IMR-90 (cell line): Measurements from ENCODE around the gene MTUS2. TPM values are rescaled to one million over a fixed set of nuclear protein-coding genes. Genes with fewer than 3 reads are reported as not detected.

Source experiments
- ATAC-seq: fragments of 200-7000 bp; cut with Tn5 transposase; 2 replicates; pipeline ENCODE4 v1.9.1; 2020; ENCODE audit warnings: low read depth, mild to moderate bottlenecking, moderate library complexity
- BruUV-seq: library from RNA; stranded (reverse); fragments of 400-500 nt; replicated peaks from 2 replicates; lab custom pipeline; 2021; lab: Mats Ljungman, UMichigan
- CTCF ChIA-PET: fragments of 300-600 bp; formaldehyde crosslinking; extraction: SDS; loops from one replicate; lab custom pipeline; 2021; ENCODE audit warnings: antibody characterized with exemption; lab: Yijun Ruan, JAX
- POLR2A ChIA-PET: fragments of 300-600 bp; sonication (Branson Sonifier 250); formaldehyde crosslinking; loops from one replicate; lab custom pipeline; 2022; ENCODE audit warnings: antibody characterized with exemption; ENCODE audit not compliant: unreplicated experiment; lab: Charles Lee
- DNase-seq: peaks from one replicate; pipeline ENCODE4 v3.0.0; 2013
- H2AFZ ChIP-seq: replicated peaks from 2 replicates; pipeline ENCODE3; 2013; ENCODE audit warnings: low read length, mild to moderate bottlenecking; ENCODE audit not compliant: poor library complexity
- H2AK5ac ChIP-seq: 2 replicates; pipeline ENCODE4 v1.6.1; 2013; ENCODE audit warnings: low read depth, low read length, inconsistent platforms
- H2AK9ac ChIP-seq: replicated peaks from 2 replicates; pipeline ENCODE3; 2013; ENCODE audit warnings: mild to moderate bottlenecking, low read depth, low read length, moderate library complexity; ENCODE audit not compliant: poor library complexity
- H2BK120ac ChIP-seq: 2 replicates; pipeline ENCODE4 v1.6.1; 2013; ENCODE audit warnings: low read depth, low read length, inconsistent platforms
- H2BK15ac ChIP-seq: 3 replicates; pipeline ENCODE4 v1.6.1; 2013; ENCODE audit warnings: low read depth, low read length, inconsistent platforms
- H2BK20ac ChIP-seq: 2 replicates; pipeline ENCODE4 v1.6.1; 2013; ENCODE audit warnings: low read depth, mild to moderate bottlenecking, inconsistent platforms, low read length, moderate library complexity
- H2BK5ac ChIP-seq: 2 replicates; pipeline ENCODE4 v1.6.1; 2013; ENCODE audit warnings: mild to moderate bottlenecking, low read depth, low read length, inconsistent platforms; ENCODE audit not compliant: poor library complexity, severe bottlenecking
- H3K14ac ChIP-seq: replicated peaks from 2 replicates; pipeline ENCODE4 v1.6.1; 2013; ENCODE audit warnings: low read depth, low read length, inconsistent platforms
- H3K18ac ChIP-seq: 2 replicates; pipeline ENCODE4 v1.6.1; 2013; ENCODE audit warnings: low read depth, low read length, control low read depth
- H3K23ac ChIP-seq: 2 replicates; pipeline ENCODE4 v1.6.1; 2013; ENCODE audit warnings: low read depth, low read length, inconsistent platforms
- H3K27ac ChIP-seq: 2 replicates; pipeline ENCODE4 v1.5.1; 2013; ENCODE audit warnings: mild to moderate bottlenecking, control low read depth, low read length; ENCODE audit not compliant: insufficient read depth
- H3K27me3 ChIP-seq: 2 replicates; pipeline ENCODE4 v1.6.1; 2013; ENCODE audit warnings: low read length; ENCODE audit not compliant: control insufficient read depth, insufficient read depth
- H3K36me3 ChIP-seq: 2 replicates; pipeline ENCODE4 v1.6.1; 2013; ENCODE audit warnings: low read length, mixed read lengths; ENCODE audit not compliant: control insufficient read depth, insufficient read depth
- H3K4ac ChIP-seq: 2 replicates; pipeline ENCODE4 v1.6.1; 2013; ENCODE audit warnings: low read depth, low read length, inconsistent platforms
- H3K4me1 ChIP-seq: 2 replicates; pipeline ENCODE4 v1.6.1; 2013; ENCODE audit warnings: low read length, mixed read lengths; ENCODE audit not compliant: control insufficient read depth, insufficient read depth
- H3K4me2 ChIP-seq: 2 replicates; pipeline ENCODE4 v1.6.1; 2013; ENCODE audit warnings: low read depth, mild to moderate bottlenecking, control low read depth, low read length, moderate library complexity
- H3K4me3 ChIP-seq: 2 replicates; pipeline ENCODE4 v1.5.1; 2013; ENCODE audit warnings: low read depth, mild to moderate bottlenecking, control low read depth, low read length, moderate library complexity; ENCODE audit not compliant: insufficient read depth
- H3K56ac ChIP-seq: 2 replicates; pipeline ENCODE4 v1.6.1; 2013; ENCODE audit warnings: low read length, inconsistent platforms; ENCODE audit not compliant: insufficient read depth; ENCODE audit errors: extremely low read depth
- H3K79me1 ChIP-seq, 2 experiments: 2 replicates each; pipeline ENCODE4 v1.6.1; 2013; ENCODE audit warnings: low read length in 2 of 2, inconsistent platforms in 1 of 2, low read depth in 1 of 2
- H3K9ac ChIP-seq: 2 replicates; pipeline ENCODE4 v1.6.1; 2013; ENCODE audit warnings: low read depth, low read length, control low read depth
- H3K9me1 ChIP-seq: 2 replicates; pipeline ENCODE4 v1.6.1; 2013; ENCODE audit warnings: low read length, inconsistent platforms; ENCODE audit not compliant: insufficient read depth
- H3K9me3 ChIP-seq: 2 replicates; pipeline ENCODE4 v1.6.1; 2013; ENCODE audit warnings: low read length; ENCODE audit not compliant: control insufficient read depth, insufficient read depth
- H4K20me1 ChIP-seq: 2 replicates; pipeline ENCODE4 v1.6.1; 2013; ENCODE audit warnings: low read length, inconsistent platforms; ENCODE audit not compliant: insufficient read depth
- H4K5ac ChIP-seq: 2 replicates; pipeline ENCODE4 v1.6.1; 2013; ENCODE audit warnings: mild to moderate bottlenecking, low read depth, low read length, control low read depth
- H4K8ac ChIP-seq, 2 experiments: 2 replicates each; pipeline ENCODE4 v1.6.1; 2013; ENCODE audit warnings: low read depth in 2 of 2, low read length in 2 of 2, control low read depth in 1 of 2, inconsistent platforms in 1 of 2
- H4K91ac ChIP-seq: 2 replicates; pipeline ENCODE4 v1.6.1; 2013; ENCODE audit warnings: low read depth, low read length, inconsistent platforms; ENCODE audit not compliant: insufficient read depth
- BHLHE40 ChIP-seq: fragments of 150-350 bp; IDR thresholded peaks from 2 replicates; pipeline ENCODE4 v1.6.1; 2016; ENCODE audit warnings: mild to moderate bottlenecking, low read depth, low read length
- CEBPB ChIP-seq: IDR thresholded peaks from 2 replicates; pipeline ENCODE4 v1.6.1; 2012; ENCODE audit warnings: low read depth, low read length, improper control_type of control experiment
- CHD1 ChIP-seq: IDR thresholded peaks from 2 replicates; pipeline ENCODE4 v1.6.1; 2012; ENCODE audit warnings: low read depth, low read length, improper control_type of control experiment
- MAFK ChIP-seq: IDR thresholded peaks from 2 replicates; pipeline ENCODE4 v1.6.1; 2012; ENCODE audit warnings: low read depth, low read length, improper control_type of control experiment
- MAZ ChIP-seq: IDR thresholded peaks from 2 replicates; pipeline ENCODE4 v1.6.1; 2012; ENCODE audit warnings: low read depth, mild to moderate bottlenecking, low read length, improper control_type of control experiment, moderate library complexity, borderline replicate concordance
- NFE2L2 ChIP-seq: fragments of 150-350 bp; IDR thresholded peaks from 2 replicates; pipeline ENCODE4 v1.6.1; 2016; ENCODE audit warnings: low read depth, mild to moderate bottlenecking, low read length
- POLR2A ChIP-seq: IDR thresholded peaks from 2 replicates; pipeline ENCODE4 v1.6.1; 2012; ENCODE audit warnings: mild to moderate bottlenecking, low read depth, low read length
- RCOR1 ChIP-seq: IDR thresholded peaks from 2 replicates; pipeline ENCODE4 v1.6.1; 2012; ENCODE audit warnings: mild to moderate bottlenecking, low read length, improper control_type of control experiment; ENCODE audit not compliant: insufficient replicate concordance
- RFX5 ChIP-seq: IDR thresholded peaks from 2 replicates; pipeline ENCODE4 v1.8.0; 2012; ENCODE audit warnings: low read depth, mild to moderate bottlenecking, low read length, moderate library complexity
- SMC3 ChIP-seq: fragments of 150-350 bp; IDR thresholded peaks from 2 replicates; pipeline ENCODE4 v1.6.1; 2016; ENCODE audit warnings: low read depth, mild to moderate bottlenecking, antibody characterized with exemption, low read length, moderate library complexity
- USF2 ChIP-seq: fragments of 150-350 bp; IDR thresholded peaks from 2 replicates; pipeline ENCODE4 v1.6.1; 2017; ENCODE audit warnings: mild to moderate bottlenecking, antibody characterized with exemption, low read length, low read depth
- WGBS, 2 experiments: methylation state at CpG; one replicate each; pipeline versions ENCODE4 v1.1.5 to v1.1.7; 2013; ENCODE audit warnings: missing lambda C conversion rate in 2 of 2; ENCODE audit not compliant: insufficient read length in 1 of 2; ENCODE audit errors: extremely low coverage in 2 of 2; 5-methylcytosine and 5-hydroxymethylcytosine counted together
- dilution Hi-C: fragments of 300-500 bp; cut with HindIII; formaldehyde crosslinking; loops from one replicate; pipeline ENCODE4 v1.14.3; 2018; ENCODE audit warnings: low sequenced_read_pairs; ENCODE audit not compliant: unreplicated experiment
- in situ Hi-C: fragments of 300-500 bp; cut with MboI; formaldehyde crosslinking; loops from 3 replicates; pipeline ENCODE4 v1.14.3; 2019; ENCODE audit warnings: low sequenced_read_pairs, inconsistent platforms, mixed read lengths
- intact Hi-C: fragments of 100-400 bp; cut with micrococcal nuclease; formaldehyde crosslinking; loops from 2 replicates; pipeline ENCODE4 v1.10.0; 2022
- polyA plus RNA-seq, 3 experiments: library from polyadenylated mRNA; depleted of rRNA; stranded (reverse); fragments of >200 nt; gene quantifications; 2 replicates each; pipeline ENCODE4 v1.2.3, GENCODE V29; 2012; ENCODE audit warnings: low replicate concordance in 1 of 3
- total RNA-seq: library from RNA; depleted of rRNA; stranded (reverse); fragments of >200 nt; gene quantifications from 2 replicates; pipeline ENCODE4 v1.2.3, GENCODE V29; 2012
- TF ChIP-seq, protein P1 (sequence below): fragments of 150-350 bp; IDR thresholded peaks from 2 replicates; pipeline ENCODE4 v1.6.1; 2016; ENCODE audit warnings: low read depth, mild to moderate bottlenecking, low read length, moderate library complexity, borderline replicate concordance
- TF ChIP-seq, protein P2 (sequence below): conservative IDR thresholded peaks from 2 replicates; pipeline ENCODE4 v1.5.1; 2012; ENCODE audit warnings: mild to moderate bottlenecking, low read depth, low read length, improper control_type of control experiment

MTUS2 gene
- total and polyA plus RNA-seq, 2 of the 4 experiments (the other 2 are of a cell fraction): under 0.01 to 0.02 TPM

GRCh38 chr13:29526741-29527140, 706.6 kb downstream of the MTUS2 start:
- peaks cover 15 to 52% of the 10 kb centered on the region in 2 experiments for H3K79me1 ChIP-seq
- ChIA-PET CTCF (no interaction called here), POLR2A (no interaction called here)
- peaks cover 11% of the 10 kb centered on the region; the same call in 1 of the 2 replicates for H3K9me1 ChIP-seq
- no peaks in the 10 kb centered on the region for H4K20me1 ChIP-seq
- H3K27ac ChIP-seq: no peak overlapping the region
- H4K91ac ChIP-seq: no peak overlapping the region
- H3K56ac ChIP-seq: no peak overlapping the region
- no peaks in the 10 kb centered on the region for H3K9me3 ChIP-seq
- no peak overlapping the region for H4K8ac ChIP-seq
- H2BK120ac ChIP-seq: no peak overlapping the region
- H3K4me1 ChIP-seq: no peaks in the 10 kb centered on the region
- intact Hi-C loops: no loop called here
- H3K14ac ChIP-seq: no peak overlapping the region
- peaks cover 54% of the 10 kb centered on the region for H3K36me3 ChIP-seq
- no TSS peak for BruUV-seq
- no peak overlapping the region for H3K23ac ChIP-seq
- DNase-seq (no peak), ATAC-seq (no peak)
- no peak overlapping the region for H3K4me2 ChIP-seq
- in situ Hi-C loops: no loop called here
- no peak overlapping the region for H2BK15ac ChIP-seq
- H4K5ac ChIP-seq: no peak overlapping the region
- dilution Hi-C loops: no loop called here
- no peak overlapping the region for H2BK20ac ChIP-seq
- no peaks in the 10 kb centered on the region for H3K27me3 ChIP-seq
- no peak overlapping the region for H2AK9ac ChIP-seq
- no peak overlapping the region for H2AK5ac ChIP-seq
- TF ChIP-seq NFE2L2: no peak
- TF ChIP-seq CHD1: no peak
- no peak for TF ChIP-seq MAFK
- TF ChIP-seq MAZ: no peak
- TF ChIP-seq RFX5: no peak
- no peak for TF ChIP-seq BHLHE40
- no peak for TF ChIP-seq USF2
- no peak for TF ChIP-seq CEBPB
- TF ChIP-seq, protein P1, sequence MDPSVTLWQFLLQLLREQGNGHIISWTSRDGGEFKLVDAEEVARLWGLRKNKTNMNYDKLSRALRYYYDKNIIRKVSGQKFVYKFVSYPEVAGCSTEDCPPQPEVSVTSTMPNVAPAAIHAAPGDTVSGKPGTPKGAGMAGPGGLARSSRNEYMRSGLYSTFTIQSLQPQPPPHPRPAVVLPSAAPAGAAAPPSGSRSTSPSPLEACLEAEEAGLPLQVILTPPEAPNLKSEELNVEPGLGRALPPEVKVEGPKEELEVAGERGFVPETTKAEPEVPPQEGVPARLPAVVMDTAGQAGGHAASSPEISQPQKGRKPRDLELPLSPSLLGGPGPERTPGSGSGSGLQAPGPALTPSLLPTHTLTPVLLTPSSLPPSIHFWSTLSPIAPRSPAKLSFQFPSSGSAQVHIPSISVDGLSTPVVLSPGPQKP: no peak
- TF ChIP-seq RCOR1: no peak
- TF ChIP-seq POLR2A: no peak
- no peak for TF ChIP-seq SMC3
- TF ChIP-seq, protein P2, sequence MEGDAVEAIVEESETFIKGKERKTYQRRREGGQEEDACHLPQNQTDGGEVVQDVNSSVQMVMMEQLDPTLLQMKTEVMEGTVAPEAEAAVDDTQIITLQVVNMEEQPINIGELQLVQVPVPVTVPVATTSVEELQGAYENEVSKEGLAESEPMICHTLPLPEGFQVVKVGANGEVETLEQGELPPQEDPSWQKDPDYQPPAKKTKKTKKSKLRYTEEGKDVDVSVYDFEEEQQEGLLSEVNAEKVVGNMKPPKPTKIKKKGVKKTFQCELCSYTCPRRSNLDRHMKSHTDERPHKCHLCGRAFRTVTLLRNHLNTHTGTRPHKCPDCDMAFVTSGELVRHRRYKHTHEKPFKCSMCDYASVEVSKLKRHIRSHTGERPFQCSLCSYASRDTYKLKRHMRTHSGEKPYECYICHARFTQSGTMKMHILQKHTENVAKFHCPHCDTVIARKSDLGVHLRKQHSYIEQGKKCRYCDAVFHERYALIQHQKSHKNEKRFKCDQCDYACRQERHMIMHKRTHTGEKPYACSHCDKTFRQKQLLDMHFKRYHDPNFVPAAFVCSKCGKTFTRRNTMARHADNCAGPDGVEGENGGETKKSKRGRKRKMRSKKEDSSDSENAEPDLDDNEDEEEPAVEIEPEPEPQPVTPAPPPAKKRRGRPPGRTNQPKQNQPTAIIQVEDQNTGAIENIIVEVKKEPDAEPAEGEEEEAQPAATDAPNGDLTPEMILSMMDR: no peak
- H3K4ac ChIP-seq: no peak overlapping the region
- H3K9ac ChIP-seq: no peak overlapping the region
- no peak overlapping the region for H3K18ac ChIP-seq
- H2BK5ac ChIP-seq: no peak overlapping the region
- no peak overlapping the region for H3K4me3 ChIP-seq
- WGBS, 2 experiments: 98% methylated on average over 11 of the region's 14 CpGs; no CpG with 5 or more reads in 1 of the 2 experiments
- H2AFZ ChIP-seq: no peak overlapping the region
